22Rv1 (cell line): ENCODE results near the gene PNLIPRP2.

Source experiments
- H3K27ac ChIP-seq: fragments of 450-650 bp; 2 replicates; pipeline ENCODE4 v1.5.1; 2017
- ZFX ChIP-seq: fragments of 450-650 bp; IDR thresholded peaks from 2 replicates; pipeline ENCODE4 v1.6.1; 2017; ENCODE audit warnings: antibody characterized with exemption, borderline replicate concordance
- TF ChIP-seq, protein P1 (sequence below): fragments of 450-650 bp; IDR thresholded peaks from 2 replicates; pipeline ENCODE4 v1.5.1; 2017; ENCODE audit warnings: mild to moderate bottlenecking

Gene PNLIPRP2

DNA sequence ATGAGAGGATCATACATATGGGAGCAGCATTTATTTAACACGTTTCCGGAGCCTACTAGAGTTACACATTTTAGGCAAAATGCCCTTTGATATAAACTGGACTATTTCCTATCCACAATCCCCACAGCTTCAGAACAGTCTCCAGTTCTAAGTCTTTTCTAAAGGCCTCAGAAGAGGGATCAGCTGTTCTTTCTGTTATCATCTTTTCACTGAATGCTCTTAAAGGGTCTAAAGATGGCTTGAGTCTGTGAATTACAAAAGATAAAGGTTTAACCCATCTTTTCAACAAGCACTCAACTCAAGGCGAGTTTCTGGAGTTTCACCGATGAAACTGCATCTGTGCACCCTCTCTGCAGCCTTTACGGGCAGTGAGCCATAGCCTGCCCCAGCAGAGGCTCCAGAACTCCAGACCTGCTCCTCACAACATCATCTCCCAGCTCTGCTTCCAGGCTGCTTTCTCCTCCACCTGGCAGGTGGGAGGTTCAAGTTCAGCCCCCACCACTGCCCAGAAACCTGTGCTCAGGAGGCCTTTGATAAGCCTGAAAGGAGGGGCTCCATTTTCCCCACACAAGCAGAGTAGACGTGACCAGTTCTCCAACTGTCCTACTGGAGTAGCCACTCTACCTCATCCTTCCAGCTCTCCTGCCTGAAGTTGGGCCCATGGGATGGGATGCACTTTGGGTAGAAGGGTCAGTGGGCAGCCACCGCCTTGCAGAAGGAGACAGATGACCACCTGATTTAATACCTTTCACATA, 68.2 kb downstream of the PNLIPRP2 start:
- no peak overlapping the region for H3K27ac ChIP-seq
- no peak for TF ChIP-seq ZFX

DNA sequence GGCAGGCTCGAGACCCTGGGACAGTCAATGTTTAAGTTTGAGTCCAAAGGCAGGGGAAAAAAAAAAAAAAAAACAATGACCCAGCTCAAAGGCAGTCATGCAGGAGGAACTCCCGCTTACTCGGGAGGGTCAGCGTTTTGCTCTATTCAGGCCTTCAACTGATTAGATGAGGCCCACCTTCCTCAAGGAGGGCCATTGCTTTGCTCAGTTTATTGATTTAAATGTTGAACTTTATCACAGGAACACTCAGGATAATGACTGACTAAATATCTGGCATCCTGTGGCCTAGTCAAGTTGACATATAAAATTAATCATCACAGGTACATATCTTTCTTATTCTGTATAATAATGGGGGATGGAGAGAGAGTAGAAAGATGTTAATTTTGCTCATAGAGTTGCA, 69.0 kb downstream of the PNLIPRP2 start:
- TF ChIP-seq, protein P1, sequence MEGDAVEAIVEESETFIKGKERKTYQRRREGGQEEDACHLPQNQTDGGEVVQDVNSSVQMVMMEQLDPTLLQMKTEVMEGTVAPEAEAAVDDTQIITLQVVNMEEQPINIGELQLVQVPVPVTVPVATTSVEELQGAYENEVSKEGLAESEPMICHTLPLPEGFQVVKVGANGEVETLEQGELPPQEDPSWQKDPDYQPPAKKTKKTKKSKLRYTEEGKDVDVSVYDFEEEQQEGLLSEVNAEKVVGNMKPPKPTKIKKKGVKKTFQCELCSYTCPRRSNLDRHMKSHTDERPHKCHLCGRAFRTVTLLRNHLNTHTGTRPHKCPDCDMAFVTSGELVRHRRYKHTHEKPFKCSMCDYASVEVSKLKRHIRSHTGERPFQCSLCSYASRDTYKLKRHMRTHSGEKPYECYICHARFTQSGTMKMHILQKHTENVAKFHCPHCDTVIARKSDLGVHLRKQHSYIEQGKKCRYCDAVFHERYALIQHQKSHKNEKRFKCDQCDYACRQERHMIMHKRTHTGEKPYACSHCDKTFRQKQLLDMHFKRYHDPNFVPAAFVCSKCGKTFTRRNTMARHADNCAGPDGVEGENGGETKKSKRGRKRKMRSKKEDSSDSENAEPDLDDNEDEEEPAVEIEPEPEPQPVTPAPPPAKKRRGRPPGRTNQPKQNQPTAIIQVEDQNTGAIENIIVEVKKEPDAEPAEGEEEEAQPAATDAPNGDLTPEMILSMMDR = no peak
- TF ChIP-seq ZFX = no peak
- H3K27ac ChIP-seq = no peak overlapping the region

DNA sequence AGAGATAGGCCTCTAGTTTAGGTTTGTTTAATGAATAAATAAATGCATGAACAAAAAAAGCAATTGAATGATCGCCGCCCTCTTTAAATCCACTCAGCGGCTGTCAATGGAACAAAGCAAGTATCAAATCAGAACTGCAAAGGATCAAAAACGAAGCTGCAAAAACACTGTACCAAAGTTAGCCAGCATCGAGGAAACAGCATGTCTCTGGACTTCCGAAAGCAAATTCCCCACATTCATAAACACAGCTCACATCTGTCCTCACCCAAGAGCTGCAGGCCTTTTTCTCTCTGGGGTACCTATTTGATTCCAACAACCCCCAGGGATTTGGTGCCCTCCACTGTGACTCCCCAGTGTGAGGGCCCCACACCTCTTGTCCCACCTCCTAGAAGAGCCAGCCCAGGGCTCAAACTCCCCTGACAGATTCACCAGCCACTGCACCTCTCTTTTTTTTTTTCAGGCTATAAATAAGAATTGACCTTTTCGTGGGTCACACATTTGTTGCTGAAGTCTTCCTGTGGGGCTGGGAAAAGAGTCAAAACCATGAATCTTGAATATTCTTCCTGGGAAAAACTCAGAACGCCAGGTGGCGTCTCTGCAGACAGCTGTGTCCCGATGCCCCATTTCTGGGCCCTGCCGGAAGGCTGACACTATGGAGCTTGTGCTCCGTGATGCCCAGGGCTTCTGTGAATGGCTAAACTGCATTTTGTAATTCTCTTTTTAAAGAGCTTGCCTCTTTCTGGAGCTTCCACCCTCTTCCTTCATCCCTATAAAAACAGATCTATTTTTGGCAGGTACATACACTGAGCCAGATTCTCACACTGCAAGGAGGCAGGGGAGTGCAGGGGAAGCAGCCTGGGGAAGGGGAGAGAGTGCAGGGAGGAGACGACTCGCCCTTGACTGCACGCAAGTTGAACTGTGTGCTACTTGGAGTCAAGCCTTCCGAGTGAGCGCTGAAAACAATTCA, 69.9 kb downstream of the PNLIPRP2 start:
- no peak for TF ChIP-seq ZFX
- TF ChIP-seq, protein P1 = no peak

DNA sequence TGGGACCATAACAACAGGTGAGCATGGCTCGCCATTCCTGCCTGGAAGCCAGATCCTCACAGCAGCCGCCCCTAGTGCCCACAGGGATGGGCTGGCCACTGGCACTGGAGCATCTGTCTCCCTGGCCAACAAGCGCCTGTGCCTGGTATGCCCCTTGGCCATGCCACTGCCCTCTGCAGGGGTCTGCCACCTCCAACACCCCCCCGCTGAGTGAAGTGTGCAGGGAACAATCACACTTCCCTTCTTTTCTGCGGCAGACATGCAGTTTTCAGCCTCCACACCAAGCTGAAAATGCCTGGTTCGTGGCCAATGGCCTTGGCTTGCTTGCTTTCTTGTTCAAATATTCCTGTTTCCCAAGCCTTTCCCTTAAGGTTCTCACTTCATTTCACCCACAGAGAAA, 70.9 kb downstream of the PNLIPRP2 start:
- no peak overlapping the region for H3K27ac ChIP-seq
- TF ChIP-seq, protein P1 = no peak
- TF ChIP-seq ZFX = no peak

More for the DNA sequence above, 69.9 kb downstream of the PNLIPRP2 start:
- no peak overlapping the region for H3K27ac ChIP-seq

DNA sequence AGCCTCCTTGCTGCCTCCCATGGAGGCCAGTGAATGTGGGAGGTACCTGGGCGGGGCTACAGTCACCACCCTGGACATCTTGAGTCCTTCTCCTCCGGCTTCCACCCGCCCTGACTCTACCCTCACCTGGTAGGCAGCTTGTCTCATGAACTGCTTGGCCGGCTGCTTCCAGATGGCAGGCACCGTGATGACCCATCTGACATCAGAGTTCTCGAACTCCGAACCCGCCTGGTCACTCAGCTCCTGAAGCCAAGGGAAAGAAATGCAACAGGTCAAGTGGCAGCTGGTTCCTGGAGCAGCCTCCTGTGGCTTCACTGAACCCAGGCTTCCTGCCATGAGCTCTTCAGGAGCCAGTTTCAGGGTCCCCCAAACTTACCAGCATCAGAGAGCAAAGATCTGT, 71.5 kb downstream of the PNLIPRP2 start:
- TF ChIP-seq ZFX = no peak
- TF ChIP-seq, protein P1 = no peak

DNA sequence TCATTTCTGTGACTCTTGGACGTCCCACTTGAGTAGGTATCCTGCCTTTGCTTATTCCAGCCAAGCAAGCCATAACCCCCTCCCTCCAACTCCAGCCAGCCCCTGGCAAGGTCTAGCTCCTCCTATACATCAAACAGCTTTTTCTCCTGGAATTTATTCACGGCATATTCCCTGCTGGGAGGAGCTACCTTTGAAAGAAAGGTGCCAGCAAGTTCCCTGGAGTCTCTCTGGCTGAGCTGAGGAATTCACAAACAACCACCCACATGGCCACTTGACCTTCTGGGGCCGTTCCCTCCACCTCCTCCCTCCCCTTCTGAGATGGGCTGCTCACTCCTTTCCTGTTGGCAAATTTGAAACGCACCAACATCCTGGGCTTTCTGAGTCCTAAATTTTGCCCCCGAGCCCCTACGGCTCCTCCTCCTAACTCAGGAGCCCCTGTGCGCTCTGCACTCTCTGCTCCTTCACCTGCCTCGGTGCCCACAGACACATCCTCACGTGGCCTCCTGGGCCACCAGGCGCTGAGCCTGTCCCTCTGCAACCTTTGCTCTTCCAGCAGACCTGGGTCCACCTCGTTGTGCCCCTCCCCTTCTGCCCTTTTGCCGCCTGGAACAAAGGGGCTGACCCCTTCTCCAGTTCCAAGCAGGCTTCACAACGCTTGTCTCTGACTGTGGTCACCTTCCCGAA, 73.6 kb downstream of the PNLIPRP2 start:
- TF ChIP-seq, protein P1 = no peak
- TF ChIP-seq ZFX = no peak
- no peak overlapping the region for H3K27ac ChIP-seq

More for the DNA sequence above, 71.5 kb downstream of the PNLIPRP2 start:
- no peak overlapping the region for H3K27ac ChIP-seq
